RWPE2 (cell line): Measurements from ENCODE around the gene SLC9A9.

Experiments
- ATAC-seq: fragments of 200-7000 bp; cut with Tn5 transposase; 3 replicates; pipeline ENCODE4 v1.9.1; 2021; ENCODE audit warnings: low read depth
- DNase-seq: peaks from one replicate; pipeline ENCODE4 v3.0.0-alpha.2; 2020; ENCODE audit warnings: low spot score
- H3K27ac ChIP-seq: fragments of 450-650 bp; 2 replicates; pipeline ENCODE4 v1.5.1; 2017; ENCODE audit warnings: mild to moderate bottlenecking; ENCODE audit not compliant: poor library complexity, severe bottlenecking
- H3K27me3 ChIP-seq: fragments of 250-450 bp; sonication (Bioruptor Pico); 2 replicates; pipeline ENCODE4 v1.5.1; 2021; ENCODE audit warnings: mild to moderate bottlenecking, moderate library complexity; ENCODE audit not compliant: insufficient read depth, poor library complexity, severe bottlenecking
- H3K36me3 ChIP-seq: fragments of 250-450 bp; sonication (Bioruptor Pico); 2 replicates; pipeline ENCODE4 v1.5.1; 2020; ENCODE audit warnings: low read depth, mild to moderate bottlenecking, moderate library complexity
- H3K4me1 ChIP-seq: fragments of 250-450 bp; sonication (Bioruptor Pico); 2 replicates; pipeline ENCODE4 v1.5.1; 2021; ENCODE audit warnings: mild to moderate bottlenecking, moderate library complexity; ENCODE audit not compliant: insufficient read depth, poor library complexity, severe bottlenecking
- H3K4me3 ChIP-seq: fragments of 250-450 bp; sonication (Bioruptor Pico); 2 replicates; pipeline ENCODE4 v1.5.1; 2021; ENCODE audit warnings: mild to moderate bottlenecking, moderate library complexity; ENCODE audit not compliant: severe bottlenecking
- H3K9me3 ChIP-seq: fragments of 250-450 bp; sonication (Bioruptor Pico); 2 replicates; pipeline ENCODE4 v1.5.1; 2021; ENCODE audit warnings: mild to moderate bottlenecking, moderate library complexity; ENCODE audit not compliant: severe bottlenecking
- TF ChIP-seq, protein P1 (sequence below): fragments of 450-650 bp; IDR thresholded peaks from one replicate; pipeline ENCODE4 v1.5.1; 2017; ENCODE audit warnings: mild to moderate bottlenecking, moderate library complexity; ENCODE audit not compliant: poor library complexity, severe bottlenecking

Gene SLC9A9

GRCh38 chr3:143538577-143538981 lies 309.7 kb downstream of the SLC9A9 start:
- Histone ChIP-seq H3K27ac (no peak overlapping the region), H3K36me3 (no peaks in the 10 kb centered on the region), H3K27me3 (no peaks in the 10 kb centered on the region), H3K9me3 (no peaks in the 10 kb centered on the region), H3K4me3 (no peak overlapping the region), H3K4me1 (no peaks in the 10 kb centered on the region)
- TF ChIP-seq, protein P1, sequence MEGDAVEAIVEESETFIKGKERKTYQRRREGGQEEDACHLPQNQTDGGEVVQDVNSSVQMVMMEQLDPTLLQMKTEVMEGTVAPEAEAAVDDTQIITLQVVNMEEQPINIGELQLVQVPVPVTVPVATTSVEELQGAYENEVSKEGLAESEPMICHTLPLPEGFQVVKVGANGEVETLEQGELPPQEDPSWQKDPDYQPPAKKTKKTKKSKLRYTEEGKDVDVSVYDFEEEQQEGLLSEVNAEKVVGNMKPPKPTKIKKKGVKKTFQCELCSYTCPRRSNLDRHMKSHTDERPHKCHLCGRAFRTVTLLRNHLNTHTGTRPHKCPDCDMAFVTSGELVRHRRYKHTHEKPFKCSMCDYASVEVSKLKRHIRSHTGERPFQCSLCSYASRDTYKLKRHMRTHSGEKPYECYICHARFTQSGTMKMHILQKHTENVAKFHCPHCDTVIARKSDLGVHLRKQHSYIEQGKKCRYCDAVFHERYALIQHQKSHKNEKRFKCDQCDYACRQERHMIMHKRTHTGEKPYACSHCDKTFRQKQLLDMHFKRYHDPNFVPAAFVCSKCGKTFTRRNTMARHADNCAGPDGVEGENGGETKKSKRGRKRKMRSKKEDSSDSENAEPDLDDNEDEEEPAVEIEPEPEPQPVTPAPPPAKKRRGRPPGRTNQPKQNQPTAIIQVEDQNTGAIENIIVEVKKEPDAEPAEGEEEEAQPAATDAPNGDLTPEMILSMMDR: no peak
- ATAC-seq: no peak
- DNase-seq: no peak

DNA sequence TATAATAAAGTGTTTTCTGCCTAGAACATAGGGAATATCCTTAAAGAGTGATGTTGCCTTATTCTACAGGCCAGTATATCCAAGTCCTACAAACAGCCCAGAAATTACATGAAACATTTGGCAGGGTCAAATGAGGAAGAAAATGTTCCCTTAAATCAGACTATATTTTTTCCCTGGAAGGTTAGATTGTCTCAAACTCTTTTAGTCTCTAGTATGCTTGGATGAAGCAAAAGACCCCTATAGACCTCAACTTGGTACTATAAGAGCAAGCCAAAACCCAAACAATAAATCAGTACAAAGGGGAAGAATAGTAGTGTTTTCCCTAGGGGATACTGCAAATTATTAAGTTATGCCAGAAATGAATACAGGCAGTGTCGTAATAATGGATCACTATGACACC lies 310.2 kb downstream of the SLC9A9 start:
- DNase-seq: no peak
- Histone ChIP-seq H3K9me3 (no peaks in the 10 kb centered on the region), H3K27ac (no peak overlapping the region), H3K27me3 (no peaks in the 10 kb centered on the region), H3K4me3 (no peak overlapping the region), H3K4me1 (no peaks in the 10 kb centered on the region), H3K36me3 (no peaks in the 10 kb centered on the region)
- TF ChIP-seq, protein P1: no peak
- no peak for ATAC-seq

DNA sequence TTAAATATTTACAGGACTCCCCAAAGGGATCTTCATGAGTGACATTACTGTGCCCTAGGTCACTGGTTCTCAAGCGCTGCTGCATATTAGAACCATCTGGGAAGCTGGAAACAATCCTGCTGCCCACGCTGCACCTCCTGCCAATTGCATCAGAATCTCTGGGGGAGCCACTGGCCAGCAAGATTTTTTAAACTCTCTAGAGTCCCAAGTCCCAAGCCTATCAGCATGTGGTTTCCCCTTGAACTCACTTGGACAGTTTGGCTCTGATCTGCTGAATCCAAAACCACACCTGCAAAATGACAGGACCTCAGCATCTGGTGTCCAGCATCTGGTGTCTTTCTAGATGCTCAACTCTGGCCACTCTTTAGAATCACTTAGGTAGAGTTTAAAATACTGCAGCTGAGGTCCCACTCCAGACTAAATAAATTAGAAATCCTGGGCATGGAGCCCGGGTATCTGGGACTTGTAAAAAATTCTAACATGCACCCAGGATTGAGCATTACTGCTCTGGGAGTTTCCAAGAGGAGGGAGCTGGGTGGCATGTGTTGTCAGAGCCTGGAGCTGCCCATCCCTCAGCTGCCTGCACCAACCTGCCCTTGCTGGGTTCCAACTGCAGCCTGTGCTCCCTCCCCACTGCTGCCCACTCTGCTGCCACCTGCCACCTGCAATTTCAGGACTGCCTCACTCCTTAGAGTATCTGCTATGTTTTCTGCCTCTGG lies 311.3 kb downstream of the SLC9A9 start:
- Histone ChIP-seq H3K27ac (no peak overlapping the region), H3K27me3 (no peaks in the 10 kb centered on the region), H3K4me1 (no peaks in the 10 kb centered on the region), H3K9me3 (no peaks in the 10 kb centered on the region), H3K4me3 (no peak overlapping the region), H3K36me3 (no peaks in the 10 kb centered on the region)
- TF ChIP-seq, protein P1: no peak
- DNase-seq (no peak), ATAC-seq (0 out of 3 replicates have a peak, but pooled peaks have one; percentile 23)

DNA sequence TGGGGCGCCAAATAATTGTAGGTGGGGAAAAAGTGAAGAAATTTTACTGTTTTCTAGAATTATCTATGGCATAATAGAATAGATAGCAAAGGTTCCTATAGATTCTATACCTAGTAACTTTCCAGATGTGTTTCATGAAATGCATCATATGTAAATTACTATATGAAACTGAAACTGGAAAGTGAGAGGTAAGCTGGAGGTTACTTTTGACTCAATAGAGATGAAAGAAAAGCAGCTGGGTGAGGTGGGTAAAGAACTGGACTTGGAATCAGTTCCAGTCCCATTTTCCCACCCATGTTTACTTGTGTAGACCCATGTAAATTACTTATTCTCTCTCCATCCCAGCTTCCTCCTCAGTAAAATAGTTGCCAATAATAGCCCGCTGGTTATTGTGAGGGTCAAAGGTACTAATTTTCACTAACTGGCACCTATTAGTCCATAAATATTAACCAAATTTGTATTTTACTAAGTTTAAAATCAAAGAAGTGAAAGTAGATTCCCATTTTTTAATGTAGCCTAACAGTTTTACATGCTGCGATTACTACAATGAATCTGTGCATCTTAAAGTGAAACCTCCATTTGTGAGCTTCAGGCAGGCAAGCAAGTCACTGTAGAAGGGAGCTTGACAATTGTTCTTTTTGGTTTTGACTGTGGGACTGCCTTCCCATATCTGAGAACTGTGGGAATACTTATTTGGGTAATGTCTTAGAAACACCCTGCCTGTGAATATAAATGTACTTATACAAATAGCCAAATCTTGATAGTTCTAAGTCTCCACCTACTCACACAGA lies 312.1 kb downstream of the SLC9A9 start:
- no peaks in the 10 kb centered on the region for H3K9me3 ChIP-seq
- no peak overlapping the region for H3K27ac ChIP-seq
- H3K27me3 ChIP-seq: no peaks in the 10 kb centered on the region
- no peaks in the 10 kb centered on the region for H3K4me1 ChIP-seq
- DNase-seq (no peak), ATAC-seq (no peak)
- TF ChIP-seq, protein P1: no peak
- H3K4me3 ChIP-seq: no peak overlapping the region
- no peaks in the 10 kb centered on the region for H3K36me3 ChIP-seq
